Measurements from ENCODE around the gene CPVL.
A peak's percentile ranks its signal among the peaks of the same experiment; 100 is the strongest.

The CPVL gene

GRCh38 chr7:28957064-28957750, 189.1 kb downstream of the CPVL start:
- Histone ChIP-seq H3K36me3 (no peaks in the 10 kb centered on the region), H3K4me2 (peak overlapping the region; percentile 78 to 94 (median 83)), H3K9ac (peak overlapping the region in 3 of 11 experiments; percentile 46 to 62 (median 46); a peak in 1 of 22 replicates), H4K20me1 (peaks cover 0 to 15% (median 0%) of the 10 kb centered on the region in 11 experiments; a peak in 2 of 22 replicates), H3K9me3 (replicated peaks in 1 of 11) (peaks cover 25 to 43% (median 39%) of the 10 kb centered on the region in 11 experiments), H3K27ac (peak overlapping the region in 3 of 11 experiments; percentile 2 to 74 (median 66); a peak in 3 of 22 replicates), H3K27me3 (peaks cover 29 to 78% (median 40%) of the 10 kb centered on the region in 11 experiments), H3K4me1 (peaks cover 32 to 69% (median 61%) of the 10 kb centered on the region in 10 experiments), H3K4me3 (peak overlapping the region; percentile 29 to 64 (median 53); a peak in 19 of 20 replicates)
- TF ChIP-seq Cebpa-rat (IDR thresholded peaks at IDR 0.05): no peak

- H3K4me3 ChIP-seq: peak overlapping the region; percentile 29 to 64 (median 53)
- H3K9ac ChIP-seq: peak overlapping the region in 3 of 11 experiments; percentile 46 to 62 (median 46); a peak in 4 of 22 replicates
- peaks cover 0 to 15% (median 0%) of the 10 kb centered on the region in 11 experiments; a peak in 2 of 22 replicates for H4K20me1 ChIP-seq
- H3K4me1 ChIP-seq: peaks cover 32 to 75% (median 63%) of the 10 kb centered on the region in 10 experiments
- no peaks in the 10 kb centered on the region for H3K36me3 ChIP-seq
- peak overlapping the region in 3 of 11 experiments; percentile 56 to 74 (median 66); a peak in 4 of 22 replicates for H3K27ac ChIP-seq
- TF ChIP-seq Cebpa-rat (IDR thresholded peaks at IDR 0.05): no peak
- H3K9me3 ChIP-seq (replicated peaks in 1 of 11): peaks cover 28 to 42% (median 38%) of the 10 kb centered on the region in 11 experiments
- peaks cover 29 to 84% (median 40%) of the 10 kb centered on the region in 11 experiments for H3K27me3 ChIP-seq
- H3K4me2 ChIP-seq: peak overlapping the region; percentile 78 to 94 (median 83)
Observed at GRCh38 chr7:28956608-28957063, 189.7 kb downstream of the CPVL start.

GRCh38 chr7:28955718-28956607, 190.4 kb downstream of the CPVL start:
- TF ChIP-seq Cebpa-rat (IDR thresholded peaks at IDR 0.05): no peak
- Histone ChIP-seq H3K27me3 (peaks cover 29 to 84% (median 40%) of the 10 kb centered on the region in 11 experiments), H3K9ac (peak overlapping the region in 3 of 11 experiments; percentile 46 to 62 (median 46); a peak in 5 of 22 replicates), H3K36me3 (no peaks in the 10 kb centered on the region), H3K27ac (peak overlapping the region in 4 of 11 experiments; percentile 12 to 74 (median 61); a peak in 5 of 22 replicates), H3K9me3 (replicated peaks in 1 of 11) (peaks cover 35 to 46% (median 42%) of the 10 kb centered on the region in 11 experiments), H3K4me3 (peak overlapping the region; percentile 29 to 64 (median 53)), H3K4me1 (peaks cover 32 to 80% (median 63%) of the 10 kb centered on the region in 10 experiments), H4K20me1 (peaks cover 0 to 15% (median 0%) of the 10 kb centered on the region in 11 experiments; a peak in 2 of 22 replicates), H3K4me2 (peak overlapping the region; percentile 78 to 94 (median 83))

GRCh38 chr7:28955356-28955717, 191.0 kb downstream of the CPVL start:
- Histone ChIP-seq H3K27me3 (peaks cover 29 to 79% (median 40%) of the 10 kb centered on the region in 11 experiments), H3K27ac (peak overlapping the region in 4 of 11 experiments; percentile 12 to 74 (median 61); a peak in 5 of 22 replicates), H3K4me1 (peaks cover 32 to 83% (median 63%) of the 10 kb centered on the region in 10 experiments), H3K9ac (peak overlapping the region in 3 of 11 experiments; percentile 35 to 62 (median 35); a peak in 3 of 22 replicates), H3K9me3 (replicated peaks in 1 of 11) (peaks cover 41 to 52% (median 48%) of the 10 kb centered on the region in 11 experiments), H3K4me3 (peak overlapping the region; percentile 29 to 64 (median 53); a peak in 19 of 20 replicates), H4K20me1 (peaks cover 0 to 15% (median 0%) of the 10 kb centered on the region in 11 experiments; a peak in 2 of 22 replicates), H3K4me2 (peak overlapping the region; percentile 78 to 94 (median 83)), H3K36me3 (no peaks in the 10 kb centered on the region)
- no peak for TF ChIP-seq Cebpa-rat (IDR thresholded peaks at IDR 0.05)

GRCh38 chr7:28954946-28955345, 191.4 kb downstream of the CPVL start:
- H3K4me3 ChIP-seq: peak overlapping the region in 7 of 10 experiments; percentile 12 to 63 (median 51); a peak in 8 of 20 replicates
- H3K4me2 ChIP-seq: peak overlapping the region; percentile 78 to 94 (median 83)
- no peak for TF ChIP-seq Cebpa-rat (IDR thresholded peaks at IDR 0.05)
- H4K20me1 ChIP-seq: peaks cover 0 to 15% (median 0%) of the 10 kb centered on the region in 11 experiments; a peak in 2 of 22 replicates
- H3K9ac ChIP-seq: peak overlapping the region in 3 of 11 experiments; percentile 35 to 62 (median 35); a peak in 3 of 22 replicates
- peaks cover 45 to 56% (median 52%) of the 10 kb centered on the region in 11 experiments for H3K9me3 ChIP-seq (replicated peaks in 1 of 11)
- no peaks in the 10 kb centered on the region for H3K36me3 ChIP-seq
- H3K27me3 ChIP-seq: peaks cover 29 to 75% (median 40%) of the 10 kb centered on the region in 11 experiments
- peak overlapping the region in 3 of 11 experiments; percentile 56 to 74 (median 66); a peak in 4 of 22 replicates for H3K27ac ChIP-seq
- H3K4me1 ChIP-seq: peaks cover 32 to 83% (median 63%) of the 10 kb centered on the region in 10 experiments

- Histone ChIP-seq H3K4me3 (peak overlapping the region in 2 of 10 experiments; percentile 12 to 50; a peak in 3 of 20 replicates), H3K27ac (peak overlapping the region in 3 of 11 experiments; percentile 56 to 74 (median 66); a peak in 5 of 22 replicates), H3K4me2 (peak overlapping the region in 9 of 11 experiments; percentile 80 to 94 (median 86); a peak in 18 of 22 replicates), H3K4me1 (peaks cover 32 to 83% (median 63%) of the 10 kb centered on the region in 10 experiments), H4K20me1 (peaks cover 0 to 15% (median 0%) of the 10 kb centered on the region in 11 experiments; a peak in 2 of 22 replicates), H3K9ac (peak overlapping the region in 2 of 11 experiments; percentile 35 to 62; a peak in 2 of 22 replicates), H3K36me3 (peaks cover 0 to 2% (median 0%) of the 10 kb centered on the region in 11 experiments; a peak in 1 of 22 replicates), H3K27me3 (peaks cover 29 to 70% (median 40%) of the 10 kb centered on the region in 11 experiments), H3K9me3 (replicated peaks in 1 of 11) (peaks cover 50 to 61% (median 57%) of the 10 kb centered on the region in 11 experiments)
- TF ChIP-seq Cebpa-rat (IDR thresholded peaks at IDR 0.05): no peak
Observed at GRCh38 chr7:28954471-28954870, 191.9 kb downstream of the CPVL start.

GRCh38 chr7:28953633-28954032, 192.7 kb downstream of the CPVL start:
- H3K4me2 ChIP-seq: peak overlapping the region; percentile 20 to 94 (median 80); a peak in 20 of 22 replicates
- TF ChIP-seq Cebpa-rat (IDR thresholded peaks at IDR 0.05): no peak
- H3K4me3 ChIP-seq: peak overlapping the region in 2 of 10 experiments; percentile 13 to 27; a peak in 2 of 20 replicates
- H3K27me3 ChIP-seq: peaks cover 26 to 62% (median 36%) of the 10 kb centered on the region in 11 experiments
- peaks cover 55 to 65% (median 60%) of the 10 kb centered on the region in 11 experiments for H3K9me3 ChIP-seq (replicated peaks in 1 of 11)
- peak overlapping the region in 4 of 11 experiments; percentile 18 to 62 (median 40); a peak in 8 of 22 replicates for H3K9ac ChIP-seq
- H4K20me1 ChIP-seq: peaks cover 0 to 15% (median 0%) of the 10 kb centered on the region in 11 experiments; a peak in 2 of 22 replicates
- peak overlapping the region in 5 of 11 experiments; percentile 29 to 74 (median 60); a peak in 9 of 22 replicates for H3K27ac ChIP-seq
- peaks cover 0 to 3% (median 0%) of the 10 kb centered on the region in 11 experiments; a peak in 1 of 22 replicates for H3K36me3 ChIP-seq
- H3K4me1 ChIP-seq: peaks cover 32 to 81% (median 63%) of the 10 kb centered on the region in 10 experiments
